ENCODE results near the gene RGS6.

DNA sequence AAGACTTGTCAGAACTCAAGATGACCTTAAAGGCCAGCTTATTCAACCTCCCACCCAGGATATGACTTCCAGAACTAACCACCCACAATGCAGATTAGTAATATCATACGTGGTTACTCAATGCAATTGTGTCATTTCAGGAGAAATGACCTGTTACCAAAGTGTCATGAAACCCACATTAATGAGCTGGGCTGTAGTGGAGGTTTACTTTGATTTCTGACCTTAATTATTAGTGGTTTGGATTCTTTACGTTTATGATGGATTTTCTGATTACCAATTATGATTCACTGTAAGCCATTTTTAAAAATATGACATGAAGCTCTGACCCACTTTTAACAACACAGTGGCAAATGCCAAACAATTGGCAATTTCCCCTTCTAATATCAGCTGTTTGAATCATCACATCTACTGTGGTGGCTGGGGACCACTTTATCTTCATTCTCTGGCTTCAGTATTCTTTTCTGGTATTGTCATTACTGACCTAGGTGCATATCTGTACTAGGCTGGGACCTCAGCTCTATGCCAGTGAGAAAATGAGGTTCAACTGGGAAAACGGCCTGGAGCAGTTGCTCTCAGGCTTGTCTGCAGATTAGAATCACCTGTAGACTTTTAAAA is 223.3 kb downstream of the RGS6 start:
- TF ChIP-seq EP300 (IDR thresholded peaks at IDR 0.05) (no peak), POLR2A (IDR thresholded peaks at IDR 0.05) (no peak), POLR2AphosphoS5 (IDR thresholded peaks at IDR 0.05) (no peak)
- TF ChIP-seq, protein P1, sequence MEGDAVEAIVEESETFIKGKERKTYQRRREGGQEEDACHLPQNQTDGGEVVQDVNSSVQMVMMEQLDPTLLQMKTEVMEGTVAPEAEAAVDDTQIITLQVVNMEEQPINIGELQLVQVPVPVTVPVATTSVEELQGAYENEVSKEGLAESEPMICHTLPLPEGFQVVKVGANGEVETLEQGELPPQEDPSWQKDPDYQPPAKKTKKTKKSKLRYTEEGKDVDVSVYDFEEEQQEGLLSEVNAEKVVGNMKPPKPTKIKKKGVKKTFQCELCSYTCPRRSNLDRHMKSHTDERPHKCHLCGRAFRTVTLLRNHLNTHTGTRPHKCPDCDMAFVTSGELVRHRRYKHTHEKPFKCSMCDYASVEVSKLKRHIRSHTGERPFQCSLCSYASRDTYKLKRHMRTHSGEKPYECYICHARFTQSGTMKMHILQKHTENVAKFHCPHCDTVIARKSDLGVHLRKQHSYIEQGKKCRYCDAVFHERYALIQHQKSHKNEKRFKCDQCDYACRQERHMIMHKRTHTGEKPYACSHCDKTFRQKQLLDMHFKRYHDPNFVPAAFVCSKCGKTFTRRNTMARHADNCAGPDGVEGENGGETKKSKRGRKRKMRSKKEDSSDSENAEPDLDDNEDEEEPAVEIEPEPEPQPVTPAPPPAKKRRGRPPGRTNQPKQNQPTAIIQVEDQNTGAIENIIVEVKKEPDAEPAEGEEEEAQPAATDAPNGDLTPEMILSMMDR (IDR thresholded peaks at IDR 0.05), result no peak
